ENCODE data around the gene SOCS4. TPM values are rescaled to one million over a fixed set of nuclear protein-coding genes. Genes with fewer than 3 reads are reported as not detected.
"Not testable (repeated sequence)": the region's sequence is repeated elsewhere in the genome, so short reads cannot be mapped to it uniquely, and the experiment has no call there.

Gene SOCS4, protein sequence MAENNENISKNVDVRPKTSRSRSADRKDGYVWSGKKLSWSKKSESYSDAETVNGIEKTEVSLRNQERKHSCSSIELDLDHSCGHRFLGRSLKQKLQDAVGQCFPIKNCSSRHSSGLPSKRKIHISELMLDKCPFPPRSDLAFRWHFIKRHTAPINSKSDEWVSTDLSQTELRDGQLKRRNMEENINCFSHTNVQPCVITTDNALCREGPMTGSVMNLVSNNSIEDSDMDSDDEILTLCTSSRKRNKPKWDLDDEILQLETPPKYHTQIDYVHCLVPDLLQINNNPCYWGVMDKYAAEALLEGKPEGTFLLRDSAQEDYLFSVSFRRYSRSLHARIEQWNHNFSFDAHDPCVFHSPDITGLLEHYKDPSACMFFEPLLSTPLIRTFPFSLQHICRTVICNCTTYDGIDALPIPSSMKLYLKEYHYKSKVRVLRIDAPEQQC
- total RNA-seq = 10 to 100 TPM; 26.7 to 36.5 TPM

DNA sequence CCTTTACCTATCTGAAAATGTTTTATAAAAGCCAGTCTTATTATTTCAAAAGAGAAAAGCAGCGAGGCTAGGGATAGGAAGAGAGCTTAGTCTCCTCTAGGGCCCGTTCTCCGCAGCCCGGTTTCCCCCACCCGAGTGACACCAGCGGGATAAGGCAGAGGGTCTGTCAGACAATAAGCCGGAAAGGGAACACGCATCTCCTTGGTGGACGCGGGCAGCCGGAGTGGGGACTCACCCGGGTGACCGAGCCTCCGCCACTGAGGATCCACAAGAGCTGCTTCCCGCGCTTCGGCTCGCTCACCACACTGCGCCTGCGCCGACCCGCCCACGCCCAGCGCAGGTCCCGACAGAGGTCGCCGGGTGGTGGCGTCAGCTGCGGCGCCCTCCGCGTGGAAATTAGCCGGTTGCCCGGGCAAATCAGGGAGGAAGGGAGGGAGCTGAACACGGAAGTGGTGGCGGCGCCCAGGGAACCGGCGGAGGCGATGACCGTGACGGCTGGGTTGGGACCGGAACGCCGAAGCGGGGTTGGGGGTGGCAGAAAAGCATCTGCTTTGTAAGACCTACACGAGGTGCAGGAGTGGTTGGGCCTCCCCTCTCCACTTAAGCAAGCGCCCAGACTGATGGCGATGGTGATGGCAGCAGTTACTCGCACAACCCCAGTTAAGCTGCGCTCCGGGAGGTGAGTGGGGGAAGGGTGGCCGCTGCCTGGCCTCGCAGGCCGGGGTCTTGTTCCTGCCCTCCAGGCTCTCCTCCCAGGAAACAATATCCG is at the start of gene SOCS4, which contains the start of gene WDHD1:
Gene SOCS4 (plus strand): TSS at position 444 of the 769 bp plus-strand sequence. CDS start 15,806 bp downstream, outside the sequence.
Gene WDHD1 (minus strand): TSS at position 307 of the 769 bp plus-strand sequence. CDS start 312 bp downstream, outside the sequence.
- ChIA-PET CTCF (interaction anchor here (0.6 to 8.5 kb wide), 11 partner anchors 9 to 134 kb away, joined by 3 to 68 read pairs (median 4); partner anchors contain the start of gene MAPK1IP1L), POLR2A (interaction anchor here (0.7 to 3.7 kb wide), 28 partner anchors 8 to 1875 kb away, joined by 3 to 82 read pairs (median 4); partner anchors contain the start of genes DLGAP5 and MAPK1IP1L)
- DNase-seq (peak; percentile 97), ATAC-seq (peak; percentile 92)
- H3K36me3 Mint-ChIP-seq (ENCODE audit: low read depth) = peaks cover 40% of the 10 kb centered on the region
- peak within 1 kb of the TSS; percentile 96 for H3K4me3 Mint-ChIP-seq
- H3K9me3 Mint-ChIP-seq (ENCODE audit: insufficient read depth) = no peaks in the 10 kb centered on the region
- peak within 1 kb of the TSS; percentile 96 for H3K27ac Mint-ChIP-seq
- H3K4me1 Mint-ChIP-seq (ENCODE audit: low read depth) = peaks cover 49% of the 10 kb centered on the region
- H3K27me3 Mint-ChIP-seq (ENCODE audit: low read depth) = no peaks in the 10 kb centered on the region

GRCh38 chr14:54979039-54979438 is 48.0 kb upstream of the SOCS4 start:
- POLR2A ChIA-PET = no interaction called here
- H3K4me3 Mint-ChIP-seq = no peak overlapping the region
- CTCF ChIA-PET = interaction anchor here (0.7 to 0.9 kb wide), 2 partner anchors 23 to 48 kb away, joined by 3 read pairs; partner anchors contain the start of genes SOCS4 and WDHD1
- ATAC-seq = peak; percentile 47
- H3K9me3 Mint-ChIP-seq (ENCODE audit: insufficient read depth) = no peaks in the 10 kb centered on the region
- peaks cover 48% of the 10 kb centered on the region for H3K36me3 Mint-ChIP-seq (ENCODE audit: low read depth)
- no peaks in the 10 kb centered on the region for H3K27me3 Mint-ChIP-seq (ENCODE audit: low read depth)
- peak overlapping the region; percentile 43 for H3K27ac Mint-ChIP-seq
- DNase-seq = no peak
- H3K4me1 Mint-ChIP-seq (ENCODE audit: low read depth) = peaks cover 26% of the 10 kb centered on the region

DNA sequence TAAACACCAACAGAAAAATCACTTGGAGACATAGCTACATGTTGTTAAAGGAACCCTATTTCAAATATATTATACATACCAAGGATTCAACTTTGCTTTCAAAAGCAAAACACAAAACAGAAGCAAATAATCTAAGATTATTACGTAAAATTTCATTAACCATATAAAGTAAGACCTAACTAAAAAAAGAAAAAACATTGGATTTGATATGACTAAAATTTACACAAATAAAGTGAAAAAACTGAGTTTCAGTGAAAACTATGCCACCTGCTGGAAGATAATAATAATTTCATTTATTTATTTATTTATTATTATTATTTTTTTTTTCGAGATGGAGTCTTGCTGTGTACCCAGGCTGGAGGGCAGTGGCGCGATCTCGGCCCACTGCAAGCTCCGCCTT is 45.3 kb upstream of the SOCS4 start:
- peaks cover 11% of the 10 kb centered on the region for H3K4me1 Mint-ChIP-seq (ENCODE audit: low read depth)
- peaks cover 55% of the 10 kb centered on the region for H3K36me3 Mint-ChIP-seq (ENCODE audit: low read depth)
- DNase-seq (no peak), ATAC-seq (no peak)
- ChIA-PET CTCF (no interaction called here), POLR2A (no interaction called here)
- H3K27ac Mint-ChIP-seq = no peak overlapping the region
- no peaks in the 10 kb centered on the region for H3K9me3 Mint-ChIP-seq (ENCODE audit: insufficient read depth)
- H3K27me3 Mint-ChIP-seq (ENCODE audit: low read depth) = no peaks in the 10 kb centered on the region
- no peak overlapping the region for H3K4me3 Mint-ChIP-seq

- Mint-ChIP-seq H3K27me3 (ENCODE audit: low read depth) (no peaks in the 10 kb centered on the region), H3K4me1 (ENCODE audit: low read depth) (no peaks in the 10 kb centered on the region), H3K36me3 (ENCODE audit: low read depth) (peaks cover 59% of the 10 kb centered on the region), H3K27ac (no peak overlapping the region), H3K9me3 (ENCODE audit: insufficient read depth) (no peaks in the 10 kb centered on the region), H3K4me3 (no peak overlapping the region)
- DNase-seq (no peak), ATAC-seq (no peak)
- CTCF ChIA-PET = no interaction called here
- POLR2A ChIA-PET = interaction anchor here (0.8 kb wide), 1 partner anchor 42 kb away, joined by 3 read pairs; the partner anchor contains the start of genes SOCS4 and WDHD1
Observed at GRCh38 chr14:54985156-54985555, 41.9 kb upstream of the SOCS4 start.

DNA sequence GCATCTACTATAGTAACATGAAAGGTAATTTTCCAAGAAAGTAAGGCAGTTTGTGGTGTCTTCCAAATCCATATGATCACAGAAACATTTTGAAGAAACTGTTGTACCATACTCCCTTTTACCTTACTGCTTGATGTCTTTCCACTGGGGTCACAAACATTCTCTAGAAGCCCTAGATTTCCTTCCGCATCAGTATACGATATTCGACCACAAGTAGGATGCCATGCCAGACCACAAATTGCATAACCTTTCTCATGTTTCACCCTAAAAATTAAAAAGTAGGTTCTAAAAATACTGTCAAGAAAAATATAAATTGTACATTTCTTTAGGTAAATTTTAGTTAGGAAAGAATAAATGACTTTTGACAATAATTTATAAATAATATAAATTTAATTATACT is 26.7 kb upstream of the SOCS4 start:
- no peak for ATAC-seq
- Mint-ChIP-seq H3K9me3 (ENCODE audit: insufficient read depth) (no peaks in the 10 kb centered on the region), H3K27ac (no peak overlapping the region), H3K4me1 (ENCODE audit: low read depth) (peaks cover 9% of the 10 kb centered on the region), H3K4me3 (no peak overlapping the region), H3K27me3 (ENCODE audit: low read depth) (no peaks in the 10 kb centered on the region), H3K36me3 (ENCODE audit: low read depth) (peaks cover 45% of the 10 kb centered on the region)
- POLR2A ChIA-PET = interaction anchor here (0.6 kb wide), 1 partner anchor 442 kb away, joined by 5 read pairs; no protein-coding TSS in a partner anchor
- CTCF ChIA-PET = no interaction called here
- DNase-seq = no peak

- Mint-ChIP-seq H3K36me3 (ENCODE audit: low read depth) (peaks cover 48% of the 10 kb centered on the region), H3K4me3 (no peak overlapping the region), H3K27ac (no peak overlapping the region), H3K9me3 (ENCODE audit: insufficient read depth) (no peaks in the 10 kb centered on the region), H3K4me1 (ENCODE audit: low read depth) (peaks cover 12% of the 10 kb centered on the region), H3K27me3 (ENCODE audit: low read depth) (no peaks in the 10 kb centered on the region)
- DNase-seq = no peak
- POLR2A ChIA-PET = interaction anchor here (0.7 kb wide), 1 partner anchor 22 kb away, joined by 5 read pairs; the partner anchor contains the start of genes SOCS4 and WDHD1
- CTCF ChIA-PET = no interaction called here
- ATAC-seq = no peak
Observed at GRCh38 chr14:55005071-55005470, 22.0 kb upstream of the SOCS4 start.

- Mint-ChIP-seq H3K4me1 (ENCODE audit: low read depth) (peaks cover 7% of the 10 kb centered on the region), H3K27ac (no peak overlapping the region), H3K36me3 (ENCODE audit: low read depth) (peaks cover 50% of the 10 kb centered on the region), H3K27me3 (ENCODE audit: low read depth) (no peaks in the 10 kb centered on the region), H3K4me3 (no peak overlapping the region), H3K9me3 (ENCODE audit: insufficient read depth) (peaks cover 3% of the 10 kb centered on the region)
- ATAC-seq (no peak), DNase-seq (no peak)
- ChIA-PET CTCF (interaction anchor here (0.6 to 1.2 kb wide), 2 partner anchors 36 to 56 kb away, joined by 3 read pairs; no protein-coding TSS in a partner anchor), POLR2A (interaction anchor here (1.1 kb wide), 1 partner anchor 12 kb away, joined by 5 read pairs; the partner anchor contains the start of genes SOCS4 and WDHD1)
Observed at GRCh38 chr14:55015006-55015405, 12.0 kb upstream of the SOCS4 start.

DNA sequence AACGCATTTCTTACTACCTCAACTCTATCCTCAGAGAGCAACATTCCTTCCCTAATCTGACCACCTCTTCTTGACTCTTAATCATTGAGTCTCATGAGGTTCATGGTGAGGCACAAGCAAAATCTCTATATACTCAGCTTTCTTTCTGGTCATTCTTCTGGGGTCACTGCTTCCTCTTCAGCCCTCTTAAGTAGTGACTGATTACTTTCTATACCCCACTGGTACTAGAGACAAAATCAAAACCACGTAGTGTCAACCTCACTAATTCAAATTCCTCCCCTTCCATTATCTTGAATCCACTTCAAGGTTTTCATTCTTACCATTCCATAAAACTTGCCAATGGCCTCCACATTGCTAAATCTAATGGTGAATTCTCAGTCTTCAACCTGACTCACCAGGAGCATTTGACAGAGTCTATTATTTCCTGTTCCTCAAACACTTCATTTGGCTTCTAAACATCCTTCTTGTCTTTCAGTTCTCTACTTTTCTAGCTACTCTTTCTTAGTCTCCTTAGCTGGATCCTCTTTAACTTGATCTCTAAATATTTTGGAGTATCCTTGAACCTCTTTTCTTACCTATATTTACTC is 7.0 kb upstream of the SOCS4 start:
- Mint-ChIP-seq H3K4me1 (ENCODE audit: low read depth) (peaks cover 26% of the 10 kb centered on the region), H3K4me3 (no peak overlapping the region), H3K27ac (no peak overlapping the region), H3K36me3 (ENCODE audit: low read depth) (peaks cover 46% of the 10 kb centered on the region), H3K27me3 (ENCODE audit: low read depth) (no peaks in the 10 kb centered on the region), H3K9me3 (ENCODE audit: insufficient read depth) (no peaks in the 10 kb centered on the region)
- ATAC-seq = no peak
- ChIA-PET POLR2A (interaction anchor here (0.9 kb wide), 1 partner anchor 171 kb away, joined by 4 read pairs; the partner anchor contains the start of gene DLGAP5), CTCF (interaction anchor here (0.7 kb wide), 1 partner anchor 31 kb away, joined by 4 read pairs; the partner anchor contains the start of gene MAPK1IP1L)
- no peak for DNase-seq

GRCh38 chr14:55024365-55024764 is 2.7 kb upstream of the SOCS4 start:
- H3K9me3 Mint-ChIP-seq (ENCODE audit: insufficient read depth); H3K27ac Mint-ChIP-seq; POLR2A ChIA-PET; H3K27me3 Mint-ChIP-seq (ENCODE audit: low read depth); ATAC-seq; DNase-seq: not testable (repeated sequence)
- peaks cover 45% of the 10 kb centered on the region for H3K36me3 Mint-ChIP-seq (ENCODE audit: low read depth)
- peaks cover 45% of the 10 kb centered on the region for H3K4me1 Mint-ChIP-seq (ENCODE audit: low read depth)
- CTCF ChIA-PET = interaction anchor here (0.9 kb wide), 1 partner anchor 47 kb away, joined by 3 read pairs; no protein-coding TSS in a partner anchor
- H3K4me3 Mint-ChIP-seq = peak overlapping the region; percentile 4

DNA sequence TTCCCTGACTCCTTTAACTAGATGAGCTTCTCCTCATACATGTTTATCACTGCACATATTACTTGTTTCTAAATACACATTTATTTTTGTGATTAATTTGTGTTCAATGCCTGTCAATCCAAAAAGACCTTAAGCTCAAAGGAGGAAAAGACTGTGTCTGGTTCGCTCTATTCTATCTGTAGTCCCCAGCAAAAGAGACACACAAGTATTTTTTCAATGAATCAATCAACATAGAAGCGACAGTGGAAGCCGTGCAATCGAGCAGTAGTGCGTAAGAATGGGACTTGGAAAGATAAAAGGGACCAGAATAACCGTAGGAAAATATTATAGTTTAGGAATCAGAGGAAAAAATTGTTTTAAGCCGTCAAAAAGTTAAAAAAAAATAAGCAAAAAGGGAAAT is 1.1 kb upstream of the SOCS4 start:
- ChIA-PET CTCF (interaction anchor here (1.1 to 8.5 kb wide), 4 partner anchors 8 to 52 kb away, joined by 3 to 68 read pairs (median 4); partner anchors contain the start of gene MAPK1IP1L), POLR2A (interaction anchor here (0.7 to 3.7 kb wide), 6 partner anchors 12 to 358 kb away, joined by 4 to 82 read pairs (median 14); partner anchors contain the start of genes DLGAP5 and MAPK1IP1L)
- Mint-ChIP-seq H3K27ac (peak overlapping the region; percentile 96), H3K4me3 (peak overlapping the region; percentile 96), H3K9me3 (ENCODE audit: insufficient read depth) (no peaks in the 10 kb centered on the region), H3K4me1 (ENCODE audit: low read depth) (peaks cover 50% of the 10 kb centered on the region), H3K27me3 (ENCODE audit: low read depth) (no peaks in the 10 kb centered on the region), H3K36me3 (ENCODE audit: low read depth) (peaks cover 41% of the 10 kb centered on the region)
- DNase-seq (no peak), ATAC-seq (no peak)

DNA sequence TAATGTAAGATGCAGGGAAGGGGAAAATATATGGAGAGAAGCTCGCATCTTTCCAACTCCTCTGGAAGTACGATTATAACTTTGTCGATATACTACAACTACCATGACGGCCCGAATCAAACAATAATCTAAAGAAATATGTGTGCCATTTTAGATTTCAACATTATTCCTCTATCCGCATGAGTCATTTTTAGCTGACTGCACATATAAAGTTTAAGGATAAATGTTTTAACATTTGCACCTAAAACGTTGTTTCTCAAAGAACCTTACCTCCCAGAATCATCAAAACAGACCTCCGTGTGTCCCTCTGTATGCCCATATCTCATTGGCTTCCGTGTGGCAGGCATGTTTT is 619 bp upstream of the SOCS4 start:
- DNase-seq (no peak), ATAC-seq (no peak)
- no peaks in the 10 kb centered on the region for H3K9me3 Mint-ChIP-seq (ENCODE audit: insufficient read depth)
- ChIA-PET POLR2A (interaction anchor here (0.7 to 3.7 kb wide), 22 partner anchors 11 to 1874 kb away, joined by 3 to 82 read pairs (median 4); partner anchors contain the start of genes DLGAP5 and MAPK1IP1L), CTCF (interaction anchor here (0.6 to 8.5 kb wide), 11 partner anchors 9 to 135 kb away, joined by 3 to 68 read pairs (median 4); partner anchors contain the start of gene MAPK1IP1L)
- peak overlapping the region; percentile 96 for H3K27ac Mint-ChIP-seq
- peaks cover 50% of the 10 kb centered on the region for H3K4me1 Mint-ChIP-seq (ENCODE audit: low read depth)
- H3K36me3 Mint-ChIP-seq (ENCODE audit: low read depth) = peaks cover 44% of the 10 kb centered on the region
- H3K4me3 Mint-ChIP-seq = peak overlapping the region; percentile 96
- no peaks in the 10 kb centered on the region for H3K27me3 Mint-ChIP-seq (ENCODE audit: low read depth)

Data from activated CD8-positive, alpha-beta T cell treated with anti-CD3 and anti-CD28 coated beads, Interleukin-2, amount 10 ng/mL, durations not matched to agents 7 days and 5 days (primary cell).